Hepatocyte (in vitro differentiated cells): ENCODE data around the gene ACTG1. TPM values are rescaled to one million over a fixed set of nuclear protein-coding genes. Genes with fewer than 3 reads are reported as not detected.

Experiments
- DNase-seq: peaks from one replicate; pipeline ENCODE4 v3.0.0-alpha.2; 2016; ENCODE audit warnings: low spot score
- H2AFZ ChIP-seq: fragments of 200-600 bp; sonication (generic); 2 replicates; pipeline ENCODE4 v1.6.0; 2016; ENCODE audit warnings: antibody characterized with exemption, mild to moderate bottlenecking
- H3K27ac ChIP-seq: fragments of 200-600 bp; sonication (generic); 2 replicates; pipeline ENCODE4 v1.5.1; 2016; ENCODE audit warnings: mild to moderate bottlenecking
- H3K27me3 ChIP-seq: fragments of 200-600 bp; sonication (generic); 2 replicates; pipeline ENCODE4 v1.6.1; 2016
- H3K36me3 ChIP-seq: fragments of 200-600 bp; sonication (generic); replicated peaks from 2 replicates; pipeline ENCODE4 v1.5.1; 2016; ENCODE audit warnings: low read depth; ENCODE audit not compliant: insufficient read depth
- H3K4me1 ChIP-seq: fragments of 200-600 bp; sonication (generic); 2 replicates; pipeline ENCODE4 v1.5.1; 2016; ENCODE audit warnings: mild to moderate bottlenecking, moderate library complexity; ENCODE audit not compliant: insufficient read depth
- H3K4me2 ChIP-seq: fragments of 200-600 bp; sonication (generic); 2 replicates; pipeline ENCODE4 v1.6.0; 2016
- H3K4me3 ChIP-seq: fragments of 200-600 bp; sonication (generic); 2 replicates; pipeline ENCODE4 v1.5.1; 2016; ENCODE audit warnings: mild to moderate bottlenecking
- H3K79me2 ChIP-seq: fragments of 200-600 bp; sonication (generic); 2 replicates; pipeline ENCODE4 v1.6.0; 2017; ENCODE audit warnings: mild to moderate bottlenecking
- H3K9me2 ChIP-seq: fragments of 200-600 bp; sonication (generic); replicated peaks from 2 replicates; pipeline ENCODE4 v1.6.0; 2017; ENCODE audit warnings: mild to moderate bottlenecking; ENCODE audit not compliant: insufficient read depth
- H3K9me3 ChIP-seq: fragments of 200-600 bp; sonication (generic); 2 replicates; pipeline ENCODE4 v1.5.1; 2016; ENCODE audit warnings: low read depth, mild to moderate bottlenecking
- H4K20me1 ChIP-seq: fragments of 200-600 bp; sonication (generic); 2 replicates; pipeline ENCODE4 v1.6.0; 2016; ENCODE audit warnings: mild to moderate bottlenecking; ENCODE audit not compliant: insufficient read depth, poor library complexity, severe bottlenecking
- EZH2 ChIP-seq: fragments of 200-600 bp; sonication (generic); IDR thresholded peaks from 2 replicates; pipeline ENCODE4 v1.6.1; 2016; ENCODE audit warnings: antibody characterized with exemption, mild to moderate bottlenecking, borderline replicate concordance
- EZH2phosphoT487 ChIP-seq: fragments of 200-600 bp; sonication (generic); IDR thresholded peaks from one replicate; pipeline ENCODE4 v1.6.1; 2018; ENCODE audit warnings: antibody characterized with exemption, mild to moderate bottlenecking, low read depth, moderate library complexity; ENCODE audit not compliant: unreplicated experiment, severe bottlenecking
- WGBS: methylation state at CpG from one replicate; pipeline ENCODE4 v1.1.6; 2016; ENCODE audit warnings: low lambda C conversion rate; ENCODE audit errors: missing lambda C conversion rate; 5-methylcytosine and 5-hydroxymethylcytosine counted together
- polyA plus RNA-seq: library from polyadenylated mRNA; unstranded; fragments of >200 nt; fragmentation: Nextera tagmentation; extraction: Ambion mirVana; gene quantifications from 2 replicates; pipeline ENCODE4 v1.2.1, GENCODE V29; 2016
- total RNA-seq: library from RNA; depleted of rRNA; stranded (reverse); fragments of >200 nt; gene quantifications from 2 replicates; pipeline ENCODE4 v1.2.3, GENCODE V29; 2014
- TF ChIP-seq, protein P1 (sequence below): fragments of 200-600 bp; sonication (generic); IDR thresholded peaks from 2 replicates; pipeline ENCODE4 v1.5.1; 2016; ENCODE audit warnings: antibody characterized with exemption, mild to moderate bottlenecking; ENCODE audit not compliant: poor library complexity

Gene ACTG1
- total and polyA plus RNA-seq, 2 experiments from 2014 or later = 2,832 to 3,298 TPM

GRCh38 chr17:81498953-81499600 lies 13.5 kb downstream of the ACTG1 start:
- Histone ChIP-seq H4K20me1 (no peaks in the 10 kb centered on the region), H3K9me2 (no peaks in the 10 kb centered on the region), H3K27ac (no peak overlapping the region), H3K9me3 (no peaks in the 10 kb centered on the region), H3K4me1 (no peaks in the 10 kb centered on the region), H3K4me3 (no peak overlapping the region), H3K27me3 (no peaks in the 10 kb centered on the region), H3K36me3 (no peaks in the 10 kb centered on the region), H2AFZ (no peak overlapping the region), H3K4me2 (no peak overlapping the region), H3K79me2 (no peaks in the 10 kb centered on the region)
- WGBS = 96% methylated on average over 31 of the region's 64 CpGs
- no peak for DNase-seq
- TF ChIP-seq, protein P1, sequence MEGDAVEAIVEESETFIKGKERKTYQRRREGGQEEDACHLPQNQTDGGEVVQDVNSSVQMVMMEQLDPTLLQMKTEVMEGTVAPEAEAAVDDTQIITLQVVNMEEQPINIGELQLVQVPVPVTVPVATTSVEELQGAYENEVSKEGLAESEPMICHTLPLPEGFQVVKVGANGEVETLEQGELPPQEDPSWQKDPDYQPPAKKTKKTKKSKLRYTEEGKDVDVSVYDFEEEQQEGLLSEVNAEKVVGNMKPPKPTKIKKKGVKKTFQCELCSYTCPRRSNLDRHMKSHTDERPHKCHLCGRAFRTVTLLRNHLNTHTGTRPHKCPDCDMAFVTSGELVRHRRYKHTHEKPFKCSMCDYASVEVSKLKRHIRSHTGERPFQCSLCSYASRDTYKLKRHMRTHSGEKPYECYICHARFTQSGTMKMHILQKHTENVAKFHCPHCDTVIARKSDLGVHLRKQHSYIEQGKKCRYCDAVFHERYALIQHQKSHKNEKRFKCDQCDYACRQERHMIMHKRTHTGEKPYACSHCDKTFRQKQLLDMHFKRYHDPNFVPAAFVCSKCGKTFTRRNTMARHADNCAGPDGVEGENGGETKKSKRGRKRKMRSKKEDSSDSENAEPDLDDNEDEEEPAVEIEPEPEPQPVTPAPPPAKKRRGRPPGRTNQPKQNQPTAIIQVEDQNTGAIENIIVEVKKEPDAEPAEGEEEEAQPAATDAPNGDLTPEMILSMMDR = no peak
- TF ChIP-seq EZH2 = no peak
- TF ChIP-seq EZH2phosphoT487 = no peak

GRCh38 chr17:81494626-81495377 lies 17.8 kb downstream of the ACTG1 start:
- H3K27me3 ChIP-seq = no peaks in the 10 kb centered on the region
- no peaks in the 10 kb centered on the region for H3K79me2 ChIP-seq
- H3K9me2 ChIP-seq = no peaks in the 10 kb centered on the region
- H3K4me2 ChIP-seq = no peak overlapping the region
- no peaks in the 10 kb centered on the region for H3K36me3 ChIP-seq
- H3K4me3 ChIP-seq = no peak overlapping the region
- no peaks in the 10 kb centered on the region for H4K20me1 ChIP-seq
- H3K27ac ChIP-seq = no peak overlapping the region
- H3K4me1 ChIP-seq = peaks cover 14% of the 10 kb centered on the region
- no peak overlapping the region for H2AFZ ChIP-seq
- TF ChIP-seq, protein P1 = no peak
- TF ChIP-seq EZH2phosphoT487 = no peak
- TF ChIP-seq EZH2 = no peak
- H3K9me3 ChIP-seq = no peaks in the 10 kb centered on the region
- no peak for DNase-seq
- 70% methylated on average over 8 of the region's 8 CpGs for WGBS

GRCh38 chr17:81493198-81494038 lies 19.2 kb downstream of the ACTG1 start:
- 85% methylated on average over 15 of the region's 16 CpGs for WGBS
- Histone ChIP-seq H3K4me1 (peaks cover 23% of the 10 kb centered on the region), H3K27ac (no peak overlapping the region), H3K79me2 (peaks cover 2% of the 10 kb centered on the region), H4K20me1 (no peaks in the 10 kb centered on the region), H3K36me3 (no peaks in the 10 kb centered on the region), H3K4me3 (no peak overlapping the region), H3K9me3 (no peaks in the 10 kb centered on the region), H3K4me2 (no peak overlapping the region), H3K27me3 (no peaks in the 10 kb centered on the region), H2AFZ (no peak overlapping the region), H3K9me2 (no peaks in the 10 kb centered on the region)
- DNase-seq = no peak
- TF ChIP-seq, protein P1 = no peak
- no peak for TF ChIP-seq EZH2
- no peak for TF ChIP-seq EZH2phosphoT487
